ENCODE data around the gene KANK4.

Gene KANK4

DNA sequence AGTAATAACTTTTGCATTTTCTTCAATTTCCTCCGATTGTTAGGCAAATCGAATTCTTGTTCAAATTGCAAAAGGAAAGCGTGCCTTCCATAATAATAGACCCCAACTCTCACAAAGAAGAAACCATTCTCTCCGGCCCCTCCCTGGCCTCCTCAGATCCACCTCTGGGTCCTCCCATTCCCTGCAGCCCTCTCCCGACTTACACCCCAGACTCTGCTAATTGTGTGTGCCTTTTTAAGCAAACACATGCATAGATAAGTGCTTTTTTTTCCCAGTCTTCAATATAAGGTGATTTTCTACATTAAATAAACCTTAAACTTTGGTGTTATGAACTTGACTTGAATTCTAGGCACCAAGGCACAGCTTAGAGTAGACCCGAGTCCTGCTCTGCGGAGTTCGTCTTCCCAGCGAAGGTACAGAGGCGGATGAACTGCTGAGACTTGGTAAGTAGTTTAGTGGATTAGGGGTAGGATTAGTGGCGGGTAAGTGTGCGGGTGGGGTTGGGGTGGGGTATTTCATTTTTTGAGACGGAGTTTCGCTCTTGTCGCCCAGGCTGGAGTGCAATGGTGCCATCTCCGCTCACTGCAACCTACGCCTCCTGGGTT lies 123.0 kb downstream of the KANK4 start:
- no peak for DNase-seq

DNA sequence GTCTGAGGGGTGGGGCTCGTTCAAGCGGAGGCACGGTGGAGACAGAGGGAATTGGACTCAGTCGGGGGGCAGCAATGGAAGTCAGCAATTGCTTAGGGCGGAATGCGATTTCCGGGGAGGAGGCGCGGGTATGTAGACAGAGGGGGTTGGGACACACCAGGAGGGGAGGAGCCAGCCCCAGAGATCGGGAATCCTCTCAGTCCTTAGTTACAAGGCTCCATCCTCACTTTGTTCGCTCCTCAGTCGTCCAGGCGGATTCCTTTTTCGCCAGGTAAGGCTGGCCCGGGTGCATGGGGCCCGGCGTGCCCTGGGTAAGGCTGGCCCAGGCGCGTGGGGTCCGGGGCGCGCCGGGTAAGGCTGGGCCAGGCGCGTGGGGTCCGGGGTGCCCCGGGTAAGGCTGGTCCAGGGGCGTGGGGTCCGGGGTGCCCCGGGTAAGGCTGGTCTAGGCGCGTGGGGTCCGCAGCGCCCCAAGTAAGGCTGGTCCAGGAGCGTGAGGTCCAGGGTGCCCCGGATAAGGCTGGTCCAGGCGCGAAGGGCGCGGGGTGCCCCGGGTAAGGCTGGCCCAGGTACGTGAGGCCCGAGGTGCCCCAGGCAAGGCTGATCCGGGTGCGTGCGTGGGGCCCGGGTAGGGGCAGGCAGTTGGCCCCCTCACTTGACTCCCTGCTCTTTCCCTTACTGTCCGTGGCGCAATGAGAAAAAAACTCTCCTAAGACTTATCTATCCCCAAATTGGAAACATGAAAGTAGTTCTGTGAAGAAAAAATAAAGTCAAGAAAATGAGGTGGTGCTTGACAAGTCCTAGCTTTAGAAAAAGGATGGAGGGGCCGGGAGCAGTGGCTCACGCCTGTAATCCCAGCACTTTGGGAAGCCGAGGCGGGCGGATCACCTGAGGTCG lies 124.3 kb downstream of the KANK4 start, which contains the start of gene L1TD1:
L1TD1 (plus strand) TSS at position 199 of the 894 bp plus-strand sequence. CDS start 11,780 bp downstream, outside the sequence.
- no peak for DNase-seq

DNA sequence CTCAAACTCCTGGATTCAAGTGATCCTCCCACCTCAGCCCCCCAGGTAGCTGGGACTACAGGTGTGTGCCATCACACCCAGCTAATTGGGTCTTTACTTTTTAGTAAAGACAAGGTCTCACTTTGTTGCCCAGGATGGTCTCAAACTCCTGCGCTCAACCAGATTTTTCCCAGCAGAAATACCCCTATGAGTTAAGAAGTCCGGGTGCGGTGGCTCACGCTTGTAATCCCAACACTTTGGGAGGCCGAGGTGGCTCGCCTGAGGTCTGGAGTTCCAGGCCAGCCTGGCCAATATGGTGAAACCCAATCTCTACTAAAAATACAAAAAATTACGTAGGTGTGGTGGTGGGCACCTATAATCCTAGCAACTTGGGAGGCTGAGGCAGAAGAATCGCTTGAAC lies 131.1 kb downstream of the KANK4 start:
- DNase-seq = no peak

GRCh38 chr1:62187548-62187947 lies 131.7 kb downstream of the KANK4 start:
- no peak for DNase-seq
